Nephron (organoid): ENCODE measurements around the gene TNIK.

Experiments used
- H3K27ac Mint-ChIP-seq, 3 experiments: 2 replicates each; pipeline ENCODE4 v1.8.0; 2020; ENCODE audit warnings: mixed read lengths in 3 of 3, mild to moderate bottlenecking in 2 of 3, moderate library complexity in 1 of 3
- H3K27me3 Mint-ChIP-seq: 2 replicates; pipeline ENCODE4 v1.8.0; 2021; ENCODE audit warnings: low read depth, mild to moderate bottlenecking, moderate library complexity, mixed read lengths
- H3K36me3 Mint-ChIP-seq: 2 replicates; pipeline ENCODE4 v1.8.0; 2020; ENCODE audit warnings: low read depth, mixed read lengths
- H3K4me1 Mint-ChIP-seq: 2 replicates; pipeline ENCODE4 v1.8.0; 2020; ENCODE audit warnings: mixed read lengths
- H3K4me3 Mint-ChIP-seq, 3 experiments: 2 replicates each; pipeline ENCODE4 v1.8.0; 2020; ENCODE audit warnings: mild to moderate bottlenecking in 3 of 3, mixed read lengths in 3 of 3, moderate library complexity in 2 of 3
- H3K9me3 Mint-ChIP-seq: 2 replicates; pipeline ENCODE4 v1.8.0; 2020; ENCODE audit warnings: mixed read lengths
- CTCF ChIP-seq, 3 experiments: fragments of 200-600 bp; sonication (generic); IDR thresholded peaks; one replicate each; pipeline ENCODE4 v1.5.0; 2021; ENCODE audit warnings: antibody characterized with exemption in 3 of 3; ENCODE audit not compliant: unreplicated experiment in 3 of 3

The TNIK gene

GRCh38 chr3:171358181-171358880 lies 101.9 kb downstream of the TNIK start:
- Mint-ChIP-seq H3K27me3 (peaks cover 11% of the 10 kb centered on the region), H3K27ac (peak overlapping the region in 2 of 3 experiments; percentile 32 to 33), H3K4me3 (no peak overlapping the region), H3K4me1 (peaks cover 29% of the 10 kb centered on the region), H3K36me3 (no peaks in the 10 kb centered on the region), H3K9me3 (no peaks in the 10 kb centered on the region)
- no peak for TF ChIP-seq CTCF (IDR thresholded peaks at IDR 0.05; ENCODE audit: unreplicated experiment in 3 of 3)

- no peak for TF ChIP-seq CTCF (IDR thresholded peaks at IDR 0.05; ENCODE audit: unreplicated experiment in 3 of 3)
- H3K36me3 Mint-ChIP-seq = no peaks in the 10 kb centered on the region
- H3K27ac Mint-ChIP-seq = no peak overlapping the region
- H3K9me3 Mint-ChIP-seq = no peaks in the 10 kb centered on the region
- H3K4me3 Mint-ChIP-seq = no peak overlapping the region
- peaks cover 11% of the 10 kb centered on the region for H3K27me3 Mint-ChIP-seq
- H3K4me1 Mint-ChIP-seq = peaks cover 23% of the 10 kb centered on the region
Observed at GRCh38 chr3:171357721-171358120, 102.5 kb downstream of the TNIK start.

- H3K4me3 Mint-ChIP-seq = no peak overlapping the region
- peaks cover 24% of the 10 kb centered on the region for H3K4me1 Mint-ChIP-seq
- TF ChIP-seq CTCF (IDR thresholded peaks at IDR 0.05; ENCODE audit: unreplicated experiment in 3 of 3) = no peak
- H3K27me3 Mint-ChIP-seq = peaks cover 11% of the 10 kb centered on the region
- H3K36me3 Mint-ChIP-seq = no peaks in the 10 kb centered on the region
- no peak overlapping the region for H3K27ac Mint-ChIP-seq
- no peaks in the 10 kb centered on the region for H3K9me3 Mint-ChIP-seq
Observed at GRCh38 chr3:171356251-171356650, 104.0 kb downstream of the TNIK start.

- Mint-ChIP-seq H3K27ac (no peak overlapping the region), H3K4me1 (peaks cover 24% of the 10 kb centered on the region), H3K4me3 (no peak overlapping the region), H3K27me3 (peaks cover 7% of the 10 kb centered on the region), H3K9me3 (no peaks in the 10 kb centered on the region), H3K36me3 (no peaks in the 10 kb centered on the region)
- no peak for TF ChIP-seq CTCF (IDR thresholded peaks at IDR 0.05; ENCODE audit: unreplicated experiment in 3 of 3)
Observed at GRCh38 chr3:171354706-171355582, 105.3 kb downstream of the TNIK start.

GRCh38 chr3:171354049-171354705 lies 106.0 kb downstream of the TNIK start:
- no peak for TF ChIP-seq CTCF (IDR thresholded peaks at IDR 0.05; ENCODE audit: unreplicated experiment in 3 of 3)
- Mint-ChIP-seq H3K27me3 (peaks cover 7% of the 10 kb centered on the region), H3K36me3 (no peaks in the 10 kb centered on the region), H3K4me1 (peaks cover 22% of the 10 kb centered on the region), H3K4me3 (no peak overlapping the region), H3K9me3 (no peaks in the 10 kb centered on the region), H3K27ac (no peak overlapping the region)
